Central memory CD8-positive, alpha-beta T cell (primary cell): ENCODE measurements around the gene RASSF6.

ENCODE experiments used
- ATAC-seq: fragments of 150-1000 bp; cut with Tn5 transposase; replicated peaks from 2 replicates; pipeline ENCODE4 v1.10.0; 2022; ENCODE audit warnings: mild to moderate bottlenecking, moderate FRiP score, moderate number of reproducible peaks; ENCODE audit not compliant: poor library complexity, severe bottlenecking; ENCODE audit errors: extremely low read depth
- DNase-seq, 2 donors: peaks; one replicate each; pipeline ENCODE4 v3.0.0; 2021; ENCODE audit warnings: low spot score in 2 of 2
- H3K27ac Mint-ChIP-seq: one replicate; pipeline ENCODE4 v1.8.0; 2022; ENCODE audit warnings: low read depth, mild to moderate bottlenecking, moderate library complexity, mixed read lengths
- H3K27me3 Mint-ChIP-seq: one replicate; pipeline ENCODE4 v1.8.0; 2022; ENCODE audit warnings: mixed read lengths
- H3K36me3 Mint-ChIP-seq: one replicate; pipeline ENCODE4 v1.8.0; 2022; ENCODE audit warnings: mild to moderate bottlenecking, moderate library complexity, mixed read lengths; ENCODE audit not compliant: insufficient read depth
- H3K4me1 Mint-ChIP-seq: one replicate; pipeline ENCODE4 v1.8.0; 2022; ENCODE audit warnings: mixed read lengths
- H3K4me3 Mint-ChIP-seq: one replicate; pipeline ENCODE4 v1.8.0; 2022; ENCODE audit warnings: mild to moderate bottlenecking, moderate library complexity, mixed read lengths
- H3K9me3 Mint-ChIP-seq: one replicate; pipeline ENCODE4 v1.8.0; 2022; ENCODE audit warnings: mixed read lengths

Gene RASSF6

DNA sequence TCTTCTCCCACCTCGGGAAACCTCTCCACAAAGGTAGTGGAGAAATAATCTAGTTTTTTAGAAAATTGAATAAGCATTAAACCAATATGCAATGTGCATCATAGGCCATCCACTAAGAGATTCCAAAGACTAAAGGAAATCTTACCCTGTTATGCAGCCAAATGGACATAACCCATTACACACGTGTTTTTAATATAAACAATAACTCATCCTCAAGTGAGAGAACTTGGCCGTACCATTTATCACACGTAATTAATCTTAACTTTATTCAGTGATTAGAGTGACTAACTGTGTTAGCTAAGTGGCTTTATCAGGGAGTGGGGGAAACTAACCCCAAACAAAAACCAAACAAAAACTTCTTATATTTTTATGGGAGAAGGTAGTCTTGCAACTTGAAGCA lies 80.8 kb downstream of the RASSF6 start:
- Mint-ChIP-seq H3K4me3 (no peak overlapping the region), H3K27ac (no peak overlapping the region), H3K9me3 (no peaks in the 10 kb centered on the region), H3K36me3 (no peaks in the 10 kb centered on the region), H3K4me1 (no peaks in the 10 kb centered on the region), H3K27me3 (no peaks in the 10 kb centered on the region)
- DNase-seq: no peak
- ATAC-seq: no peak

DNA sequence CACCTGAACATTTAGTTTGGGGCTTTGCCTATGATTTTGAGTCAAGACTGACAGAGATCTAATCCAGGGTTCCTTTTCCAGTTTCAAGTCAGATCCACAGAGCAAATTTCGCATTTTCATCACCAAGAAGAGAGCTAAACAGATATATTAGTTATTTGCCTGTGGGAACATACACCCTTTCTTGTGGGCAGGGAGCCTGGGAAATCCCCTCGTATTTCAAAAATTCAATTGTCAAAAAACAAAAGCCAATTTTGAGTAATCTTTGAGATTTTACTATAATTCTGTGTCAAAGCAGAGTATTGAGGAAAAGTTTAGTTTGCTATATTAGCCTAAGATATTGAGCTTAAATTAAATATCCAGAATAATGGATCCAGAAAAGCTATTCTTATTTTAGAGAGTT lies 82.1 kb downstream of the RASSF6 start:
- no peak for ATAC-seq
- Mint-ChIP-seq H3K27me3 (no peaks in the 10 kb centered on the region), H3K4me3 (no peak overlapping the region), H3K4me1 (no peaks in the 10 kb centered on the region), H3K27ac (no peak overlapping the region), H3K9me3 (no peaks in the 10 kb centered on the region), H3K36me3 (no peaks in the 10 kb centered on the region)
- DNase-seq: no peak

DNA sequence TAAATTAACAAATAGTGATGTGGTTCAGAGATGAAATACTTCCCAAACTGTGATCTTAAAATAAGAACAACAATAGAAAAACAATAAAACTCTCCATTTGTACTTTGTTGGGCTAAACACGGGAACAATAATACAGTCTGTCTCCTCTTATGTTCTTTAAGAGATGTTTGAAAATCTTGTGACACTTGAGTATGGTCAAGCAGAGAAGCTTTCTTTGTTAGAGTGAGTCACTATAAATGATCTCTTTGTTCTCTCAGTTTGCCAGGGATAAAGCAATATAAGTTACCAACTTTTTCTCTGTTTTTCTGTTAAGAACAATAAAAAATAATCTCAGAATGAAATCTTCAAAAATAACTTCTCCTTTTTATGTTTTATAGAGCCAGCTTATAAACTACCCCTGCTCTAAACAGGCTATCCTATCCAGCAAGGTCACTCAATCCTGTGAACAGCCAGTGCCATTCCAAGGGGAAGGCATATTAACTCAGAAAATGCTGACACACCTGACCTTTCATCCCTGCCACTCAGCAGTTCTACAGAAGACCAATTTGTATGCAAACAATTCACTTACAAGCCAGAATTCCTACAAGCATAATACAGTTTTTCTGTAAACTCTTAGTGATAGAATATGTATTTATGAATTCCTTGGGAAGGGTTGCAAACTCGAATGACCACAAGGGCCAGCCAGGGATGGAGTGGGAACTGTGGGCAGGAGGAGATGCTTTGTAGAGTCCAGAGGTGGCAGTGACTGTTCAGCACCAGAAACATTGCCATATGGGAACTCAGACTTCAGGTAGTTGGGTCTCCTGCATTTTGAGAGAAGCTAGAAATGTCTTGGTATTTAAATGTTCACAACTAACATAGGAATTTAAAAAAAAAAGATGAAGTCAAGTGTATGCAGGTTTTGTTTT lies 86.5 kb downstream of the RASSF6 start:
- Mint-ChIP-seq H3K9me3 (no peaks in the 10 kb centered on the region), H3K36me3 (no peaks in the 10 kb centered on the region), H3K27ac (no peak overlapping the region), H3K4me1 (no peaks in the 10 kb centered on the region), H3K4me3 (no peak overlapping the region), H3K27me3 (no peaks in the 10 kb centered on the region)
- ATAC-seq (no peak), DNase-seq (no peak)

DNA sequence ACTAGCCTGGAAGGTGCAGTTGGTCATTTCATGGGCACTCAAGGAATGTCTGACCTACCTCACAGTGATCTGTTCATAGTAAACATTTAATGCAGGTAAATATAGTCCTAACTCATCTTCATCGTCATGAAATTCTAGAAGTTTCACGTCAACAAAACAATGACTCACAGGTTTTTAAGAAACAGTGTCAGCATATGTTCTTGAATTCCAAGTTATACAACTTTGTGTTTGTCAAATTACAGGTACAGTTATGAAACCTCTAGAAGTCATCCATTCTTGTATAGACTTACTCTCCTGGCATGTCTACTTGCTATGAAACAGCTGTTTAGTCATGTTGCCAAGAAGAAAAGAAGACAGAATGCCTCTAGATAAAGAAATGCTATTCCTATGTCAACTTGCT lies 92.1 kb downstream of the RASSF6 start:
- no peak for ATAC-seq
- Mint-ChIP-seq H3K36me3 (no peaks in the 10 kb centered on the region), H3K4me1 (no peaks in the 10 kb centered on the region), H3K27me3 (no peaks in the 10 kb centered on the region), H3K27ac (no peak overlapping the region), H3K4me3 (no peak overlapping the region), H3K9me3 (no peaks in the 10 kb centered on the region)
- DNase-seq: no peak

DNA sequence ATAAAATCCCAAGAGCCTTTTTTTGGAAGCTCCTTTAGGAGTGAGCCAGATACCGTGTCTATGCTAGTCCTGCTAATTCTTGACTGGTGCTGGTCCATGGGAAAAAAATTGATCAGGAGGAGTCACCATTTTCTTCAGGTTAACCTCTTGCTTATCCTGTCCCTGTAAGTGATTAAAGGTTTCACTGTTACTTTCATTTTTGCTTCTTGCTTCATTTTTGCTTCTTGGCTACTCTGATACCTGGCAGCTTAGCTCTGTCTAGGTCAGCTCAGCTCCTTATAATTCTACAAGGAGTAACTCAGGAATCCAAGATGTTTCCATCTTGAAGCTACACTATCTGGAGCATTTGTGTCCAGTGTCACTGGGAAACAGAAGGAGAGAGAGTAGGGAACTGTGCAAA lies 93.0 kb downstream of the RASSF6 start:
- Mint-ChIP-seq H3K27ac (no peak overlapping the region), H3K4me3 (no peak overlapping the region), H3K9me3 (no peaks in the 10 kb centered on the region), H3K27me3 (no peaks in the 10 kb centered on the region), H3K4me1 (no peaks in the 10 kb centered on the region), H3K36me3 (no peaks in the 10 kb centered on the region)
- no peak for DNase-seq
- ATAC-seq: no peak

DNA sequence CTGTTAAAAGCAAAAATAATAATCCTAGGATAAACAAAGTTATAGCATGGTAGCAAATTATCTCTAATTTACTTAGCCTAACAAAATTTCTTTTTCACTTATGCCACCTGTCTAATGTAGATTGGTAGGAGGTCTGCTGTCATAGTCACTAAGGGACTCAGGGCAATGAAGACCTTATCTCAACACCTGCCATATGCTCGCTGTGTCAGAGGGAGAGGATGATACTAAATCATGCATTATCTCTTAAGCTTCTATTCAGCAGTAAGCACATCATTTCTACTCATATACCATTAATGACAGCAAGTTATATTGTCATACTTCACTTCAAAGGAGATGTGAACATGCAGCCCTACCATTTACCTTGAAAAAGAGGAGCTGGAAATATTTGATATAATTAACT lies 94.6 kb downstream of the RASSF6 start:
- no peak overlapping the region for H3K27ac Mint-ChIP-seq
- no peaks in the 10 kb centered on the region for H3K4me1 Mint-ChIP-seq
- ATAC-seq (no peak), DNase-seq (no peak)
- H3K4me3 Mint-ChIP-seq: no peak overlapping the region
- no peaks in the 10 kb centered on the region for H3K27me3 Mint-ChIP-seq
- no peaks in the 10 kb centered on the region for H3K36me3 Mint-ChIP-seq
- H3K9me3 Mint-ChIP-seq: no peaks in the 10 kb centered on the region

DNA sequence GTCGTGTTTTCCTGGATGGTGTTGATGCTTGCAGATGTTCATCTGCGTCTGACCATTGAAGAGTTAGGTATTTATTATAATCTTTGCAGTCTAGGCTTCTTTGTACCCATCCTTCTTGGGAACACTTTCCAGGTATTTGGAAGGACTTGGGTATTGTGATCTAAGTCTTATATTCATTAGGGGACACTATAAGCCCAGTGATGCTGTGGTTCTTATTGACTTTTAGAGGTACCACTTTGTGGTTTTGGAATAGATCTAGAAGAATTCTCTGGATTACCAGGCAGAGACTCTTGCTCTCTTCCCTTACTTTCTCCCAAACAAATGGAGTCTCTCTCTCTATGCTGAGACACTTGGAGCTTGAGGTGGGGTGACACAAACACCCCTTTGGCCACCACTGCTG lies 97.1 kb downstream of the RASSF6 start:
- DNase-seq (no peak), ATAC-seq (no peak)
- Mint-ChIP-seq H3K4me3 (no peak overlapping the region), H3K36me3 (no peaks in the 10 kb centered on the region), H3K27me3 (no peaks in the 10 kb centered on the region), H3K9me3 (no peaks in the 10 kb centered on the region), H3K27ac (no peak overlapping the region), H3K4me1 (no peaks in the 10 kb centered on the region)
